SIG-M5 treated with dmso at 0.1 percent for 504 hours (cell line): ENCODE measurements around the gene GNG7.
"Not testable (repeated sequence)": the region's sequence is repeated elsewhere in the genome, so short reads cannot be mapped to it uniquely, and the experiment has no call there.

Source experiments
- DNase-seq: peaks from one replicate; lab custom pipeline; 2025; ENCODE audit not compliant: unreplicated experiment; lab: John Stamatoyannopoulos, UW

GNG7 gene

DNA sequence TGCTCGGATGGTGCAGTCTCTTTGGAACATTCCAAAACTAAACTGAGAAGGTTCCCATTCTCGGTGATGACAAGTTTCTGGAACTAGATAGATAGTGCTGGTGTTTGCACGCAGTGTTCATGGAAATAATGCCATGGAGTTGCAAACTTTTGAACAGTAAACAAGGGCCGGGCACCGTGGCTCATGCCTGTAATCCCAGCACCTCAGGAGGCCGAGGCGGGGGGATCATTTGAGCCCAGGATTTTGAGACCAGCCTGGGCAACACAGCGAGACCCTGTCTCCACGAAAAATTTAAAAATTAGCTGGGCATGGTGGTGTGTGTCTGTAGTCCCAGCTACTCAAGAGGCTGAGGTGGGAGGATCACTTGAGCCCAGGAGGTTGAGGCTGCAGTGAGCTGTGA lies 95.7 kb downstream of the GNG7 start:
- DNase-seq: not testable (repeated sequence)

GRCh38 chr19:2605889-2606288 lies 96.6 kb downstream of the GNG7 start:
- not testable (repeated sequence) for DNase-seq

GRCh38 chr19:2604747-2605329 lies 97.7 kb downstream of the GNG7 start:
- DNase-seq: no peak

GRCh38 chr19:2603334-2603733 lies 99.2 kb downstream of the GNG7 start:
- no peak for DNase-seq

- no peak for DNase-seq
Measured at GRCh38 chr19:2602391-2603181, 99.9 kb downstream of the GNG7 start.

DNA sequence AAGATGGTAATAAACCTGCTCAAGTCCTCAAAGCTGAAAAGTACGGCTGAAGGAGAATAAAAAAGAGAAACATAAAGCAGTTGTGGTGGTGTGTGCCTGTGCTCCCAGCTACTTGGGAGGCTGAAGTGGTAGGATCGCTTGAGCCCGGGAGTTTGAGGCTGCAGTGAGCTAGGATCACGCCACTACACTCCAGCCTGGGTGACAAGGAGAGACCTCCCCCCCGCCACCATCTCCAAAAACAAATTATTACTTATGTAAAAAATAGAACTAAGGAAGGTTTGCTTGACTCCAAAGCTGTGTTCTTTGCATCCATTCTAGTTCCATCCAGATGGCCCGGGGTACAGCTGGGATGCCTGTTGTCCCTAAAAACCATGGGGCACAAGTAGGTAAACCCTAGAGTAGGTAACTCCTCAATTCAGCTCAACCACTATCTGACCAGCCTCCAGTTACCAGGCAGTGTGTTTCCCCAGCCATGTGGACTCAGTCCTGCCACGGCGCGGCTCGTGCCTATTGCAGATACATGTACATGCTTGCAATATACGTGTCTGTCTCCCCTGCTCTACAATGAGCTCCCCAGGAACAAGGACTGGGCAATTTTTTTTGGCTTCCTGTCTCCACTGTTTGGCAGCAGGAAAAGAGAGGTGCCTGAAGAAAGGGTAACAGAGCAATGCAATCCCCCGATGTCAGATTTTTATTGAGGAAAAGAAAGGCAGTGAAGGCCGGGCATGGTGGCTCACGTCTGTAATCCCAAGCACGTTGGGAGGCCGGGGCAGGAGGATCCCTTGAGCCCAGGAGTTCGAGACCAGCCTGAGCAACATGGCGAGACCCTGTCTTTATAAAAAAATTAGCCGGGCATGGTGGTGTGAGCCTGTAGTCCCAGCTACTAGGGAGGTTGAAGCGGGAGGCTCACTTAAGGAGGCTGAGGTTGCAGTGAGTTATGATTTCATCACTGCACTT lies 101.3 kb downstream of the GNG7 start:
- no peak for DNase-seq

DNA sequence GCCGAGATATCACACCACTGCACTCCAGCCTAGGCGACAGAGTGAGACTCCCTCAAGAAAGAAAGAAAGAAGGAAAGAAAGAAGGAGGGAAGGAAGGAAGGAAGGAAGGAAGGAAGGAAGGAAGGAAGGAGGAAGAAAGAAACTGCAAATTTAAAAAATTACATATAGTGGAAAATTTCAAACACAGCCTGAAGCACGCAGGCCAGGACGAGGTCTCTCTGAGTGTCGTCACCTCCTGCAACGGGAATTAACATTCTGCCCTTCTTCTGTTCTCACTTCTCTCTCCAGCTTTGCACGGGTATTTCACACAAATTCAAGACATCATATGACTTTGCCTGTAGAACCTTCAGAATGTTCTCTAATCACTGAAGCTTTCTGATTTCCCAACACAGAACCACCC lies 108.2 kb downstream of the GNG7 start:
- DNase-seq: no peak

DNA sequence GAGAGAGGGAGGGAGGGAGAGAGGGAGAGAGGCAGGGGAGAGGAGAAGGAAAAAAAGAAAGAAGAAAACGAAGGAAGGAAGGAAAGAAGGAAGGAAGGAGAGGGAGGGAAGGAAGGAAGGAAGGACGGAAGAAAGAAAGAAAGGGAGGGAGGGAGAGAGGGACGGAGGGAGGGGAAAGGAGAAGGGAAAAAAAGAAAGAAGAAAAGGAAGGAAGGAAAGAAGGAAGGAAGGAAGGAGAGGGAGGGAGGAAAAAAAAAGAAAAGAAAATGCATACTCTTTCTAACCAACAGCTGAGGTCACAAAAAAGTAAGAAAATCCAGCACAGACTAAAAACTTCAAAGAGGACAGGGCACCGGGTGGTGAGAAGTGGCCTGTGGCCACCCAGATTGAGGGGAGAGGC lies 109.7 kb downstream of the GNG7 start:
- DNase-seq: no peak

- DNase-seq: no peak
Measured at GRCh38 chr19:2591537-2592291, 110.8 kb downstream of the GNG7 start.

DNA sequence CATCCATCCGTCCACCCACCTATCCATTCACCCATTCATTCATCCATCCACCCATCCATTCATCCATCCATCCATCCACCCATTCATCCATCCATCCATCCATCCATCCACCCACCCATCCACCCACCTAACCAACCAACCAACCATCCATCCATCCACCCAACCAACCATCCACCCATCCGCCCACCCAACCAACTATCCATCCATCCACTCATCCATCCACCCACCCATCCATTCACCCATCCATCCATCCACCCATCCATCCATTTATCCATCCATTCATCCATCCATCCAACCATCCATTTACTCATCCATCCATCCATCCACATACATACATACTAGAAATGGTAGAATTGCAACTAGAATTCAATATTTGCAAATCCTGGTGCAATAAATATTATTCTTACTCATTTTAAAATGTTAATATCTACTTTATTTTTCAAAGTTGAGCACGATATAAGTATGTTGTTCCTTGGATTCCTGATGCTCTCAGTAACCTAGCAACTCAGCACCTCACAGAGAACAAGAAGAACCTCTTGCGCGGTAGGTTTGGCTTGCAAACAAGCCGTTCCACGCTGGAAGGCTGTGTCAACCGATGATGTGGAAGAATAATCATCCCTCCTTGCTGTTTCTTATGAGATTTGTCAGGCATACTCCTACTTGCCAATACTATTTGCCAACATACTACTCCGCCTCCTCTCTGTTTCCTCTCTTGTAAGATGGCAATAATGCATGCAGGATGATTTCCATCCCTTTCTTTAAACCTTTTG lies 111.7 kb downstream of the GNG7 start:
- no peak for DNase-seq

DNA sequence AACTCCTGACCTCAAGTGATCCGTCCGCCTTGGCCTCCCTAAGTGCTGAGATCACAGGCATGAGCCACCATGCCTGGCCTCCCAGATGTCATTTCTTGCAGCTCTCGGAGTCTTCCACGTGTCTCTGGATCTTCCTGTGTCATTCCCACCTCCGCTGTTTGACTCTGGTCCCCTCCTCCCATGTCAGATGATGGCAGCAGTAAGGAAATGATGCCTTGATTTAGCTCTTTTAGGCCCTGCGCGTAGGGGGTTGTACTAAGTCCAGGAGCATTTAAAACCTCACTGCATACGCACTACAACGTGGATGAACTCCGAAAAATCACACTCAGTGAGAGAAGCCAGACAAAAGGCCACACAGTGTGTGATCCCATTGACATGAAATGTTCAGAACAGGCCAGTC lies 113.1 kb downstream of the GNG7 start:
- no peak for DNase-seq

DNA sequence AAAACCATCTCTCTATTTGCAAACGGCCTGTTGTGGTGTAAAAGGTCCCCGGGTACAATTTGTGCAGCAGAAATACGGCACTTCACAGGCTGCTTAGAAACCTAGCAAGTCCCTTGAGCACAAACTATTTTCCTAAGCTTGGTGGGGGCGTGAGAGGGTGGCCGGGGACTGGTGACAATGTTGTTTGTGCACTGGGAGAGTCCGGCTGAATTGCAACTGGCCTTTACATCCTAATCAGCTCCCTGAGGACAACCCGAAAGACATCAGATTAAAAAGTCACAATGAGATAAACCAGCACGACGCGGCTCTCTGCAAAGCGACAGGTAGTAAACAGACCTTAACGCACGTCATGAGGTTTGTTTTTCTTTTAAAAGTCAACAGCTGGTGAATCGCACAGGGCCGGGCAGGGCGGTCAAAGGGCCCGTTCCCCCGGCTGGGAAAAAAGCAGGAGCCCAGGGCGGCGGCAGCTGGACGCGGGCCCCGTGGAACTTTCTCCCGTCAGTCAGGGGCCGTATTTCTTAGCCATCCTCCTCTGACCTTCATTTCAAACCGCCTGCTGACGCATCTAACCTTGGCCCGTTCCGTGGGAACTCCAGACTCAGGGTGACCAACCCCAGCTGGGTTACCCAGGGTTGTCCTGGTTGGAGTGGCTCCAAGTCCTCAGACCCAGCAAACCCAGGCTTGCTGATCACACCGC lies 114.3 kb downstream of the GNG7 start:
- DNase-seq: no peak

DNA sequence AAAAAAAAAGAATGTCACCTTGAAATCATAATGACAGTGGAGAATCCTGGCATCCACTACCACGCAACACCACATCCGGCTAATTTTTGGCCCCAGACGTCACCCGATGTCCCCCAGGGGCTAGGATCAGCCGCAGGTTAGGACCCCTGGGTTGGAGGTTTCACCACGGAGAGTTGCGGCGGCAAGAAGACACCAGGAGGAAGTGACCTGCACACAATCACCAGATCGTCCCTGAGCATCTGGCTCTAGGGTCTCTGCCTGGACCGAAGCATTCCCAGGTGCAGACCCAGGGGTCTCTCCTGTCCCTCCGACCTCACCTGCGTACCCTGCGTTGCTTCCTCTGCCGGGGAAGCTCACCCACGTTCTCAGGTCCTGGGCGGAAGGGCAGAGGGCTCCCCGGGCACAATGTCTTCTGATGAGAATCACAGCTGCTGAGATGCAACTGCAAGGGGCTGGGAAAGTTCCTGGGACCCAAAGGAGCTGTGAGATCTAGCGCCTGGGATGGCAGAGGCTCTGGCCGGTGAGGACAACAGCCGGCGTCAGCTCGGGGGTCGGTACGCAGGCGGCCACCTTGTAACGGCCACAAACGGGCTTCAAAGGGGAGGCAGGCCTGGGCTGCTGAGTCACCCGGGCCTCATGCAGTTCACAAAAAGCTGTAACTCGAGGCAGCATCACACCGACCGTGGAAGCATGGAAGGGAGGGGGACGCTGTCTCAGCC lies 115.3 kb downstream of the GNG7 start:
- no peak for DNase-seq

GRCh38 chr19:2586196-2586595 lies 116.3 kb downstream of the GNG7 start:
- DNase-seq: no peak

DNA sequence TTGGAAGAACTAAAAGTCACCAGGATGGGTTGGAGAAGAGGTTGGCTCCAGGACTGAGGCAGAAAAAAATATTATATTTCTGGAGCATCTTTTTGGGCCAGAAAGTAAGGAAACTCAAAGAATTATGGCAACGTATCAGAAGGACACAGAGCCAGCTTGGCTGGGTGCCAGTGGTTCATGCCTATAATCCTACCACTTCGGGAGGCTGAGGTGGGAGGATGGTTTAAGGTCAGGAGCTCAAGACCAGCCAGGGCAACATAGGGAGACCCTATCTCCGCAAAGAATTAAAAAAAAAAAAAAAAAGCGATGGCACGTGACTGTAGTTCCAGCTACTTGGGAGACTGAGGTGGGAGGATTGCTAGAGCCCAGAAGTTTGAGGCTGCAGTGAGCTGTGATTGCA lies 118.5 kb downstream of the GNG7 start:
- no peak for DNase-seq

DNA sequence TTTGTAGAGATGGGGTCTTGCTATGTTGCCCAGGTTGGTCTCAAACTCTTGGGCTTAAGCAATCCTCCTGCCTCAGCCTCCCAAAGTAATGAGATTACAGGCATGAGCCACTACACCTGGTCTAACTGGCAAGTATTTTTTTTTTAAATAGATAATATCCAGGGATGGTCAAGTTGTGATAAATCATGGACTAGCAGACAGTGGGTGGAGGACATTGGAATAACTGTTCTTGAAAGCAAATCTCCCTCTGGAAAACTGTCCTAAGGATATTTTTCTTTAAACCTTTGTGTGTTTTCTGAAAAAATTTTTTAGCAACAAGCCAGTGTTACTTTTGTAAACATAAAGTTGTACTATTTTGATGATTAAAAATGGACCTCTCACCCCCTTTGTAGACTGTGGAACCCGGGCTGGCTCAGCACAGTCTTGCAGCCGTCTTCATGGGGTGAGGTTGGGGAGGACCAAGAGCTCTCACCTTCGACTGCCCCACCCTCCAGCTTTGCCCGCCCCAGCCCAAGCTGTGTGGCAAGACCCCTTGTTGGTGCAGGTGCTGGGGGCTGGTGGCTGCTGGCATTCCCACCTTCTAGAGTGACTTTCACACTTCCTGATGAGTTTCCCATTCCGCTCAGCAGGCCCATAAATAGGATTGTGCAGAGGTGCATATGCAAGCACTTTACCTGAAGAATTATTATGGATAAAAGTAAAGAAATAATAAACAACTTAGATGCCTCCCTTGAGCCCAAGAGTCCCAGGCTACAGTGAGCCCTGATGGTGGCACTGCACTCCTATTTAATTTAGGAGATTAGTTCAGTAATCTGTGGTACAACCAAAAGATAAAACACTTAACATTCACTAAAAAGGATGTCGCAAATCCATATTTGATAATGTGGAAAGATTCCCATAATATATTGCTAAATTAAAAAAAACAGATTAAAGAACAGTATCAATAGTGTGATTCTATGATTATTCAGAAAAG lies 119.2 kb downstream of the GNG7 start:
- no peak for DNase-seq

GRCh38 chr19:2580396-2580795 lies 122.1 kb downstream of the GNG7 start:
- not testable (repeated sequence) for DNase-seq
